ENCODE results near the gene CD48. TPM values are rescaled to one million over a fixed set of nuclear protein-coding genes. Genes with fewer than 3 reads are reported as not detected.

CD48 gene, protein sequence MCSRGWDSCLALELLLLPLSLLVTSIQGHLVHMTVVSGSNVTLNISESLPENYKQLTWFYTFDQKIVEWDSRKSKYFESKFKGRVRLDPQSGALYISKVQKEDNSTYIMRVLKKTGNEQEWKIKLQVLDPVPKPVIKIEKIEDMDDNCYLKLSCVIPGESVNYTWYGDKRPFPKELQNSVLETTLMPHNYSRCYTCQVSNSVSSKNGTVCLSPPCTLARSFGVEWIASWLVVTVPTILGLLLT
- total RNA-seq = not detected in 2 replicates

GRCh38 chr1:160711602-160712311, at the start of gene CD48:
Gene CD48, minus strand, starts transcription at chr1:160711822. Its CDS starts 59 bp downstream, at chr1:160711763.

GRCh38 chr1:160739098-160739511, 27.5 kb upstream of the CD48 start, which contains the start of gene SLAMF7:
Gene SLAMF7, plus strand, starts transcription at chr1:160739247. Its CDS starts 55 bp downstream, at chr1:160739302.

GRCh38 chr1:160646711-160647328, 64.8 kb downstream of the CD48 start, which contains the start of gene SLAMF1:
Gene SLAMF1, minus strand, starts transcription at chr1:160647044. Its CDS starts 99 bp downstream, at chr1:160646945.

Other genes with a start within 250 kb of the CD48 start
- gene SLAMF6, start 188.6 kb downstream of the CD48 start, total RNA-seq = not detected in 2 replicates
- gene CD84, start 132.3 kb downstream of the CD48 start, total RNA-seq = not detected in 2 replicates
- gene SLAMF1, start 64.8 kb downstream of the CD48 start, total RNA-seq = 0.16 TPM in 1 of 2 replicates, not detected in the other
- not detected in 2 replicates for gene SLAMF7, start 27.4 kb upstream of the CD48 start, total RNA-seq
- gene LY9, start 84.4 kb upstream of the CD48 start, total RNA-seq = not detected in 2 replicates
- gene CD244, start 151.1 kb upstream of the CD48 start, total RNA-seq = 0.65 TPM in 1 of 2 replicates, not detected in the other
- gene ITLN1, start 173.4 kb upstream of the CD48 start, total RNA-seq = 0.65 and 1.8 TPM in 2 replicates
- not detected in 2 replicates for gene ITLN2, start 243.0 kb upstream of the CD48 start, total RNA-seq

All from cardiac atrium fibroblast (primary cell).